HG03066 (cell line): ENCODE data around the gene NEDD4L.
"Not testable (repeated sequence)": the region's sequence is repeated elsewhere in the genome, so short reads cannot be mapped to it uniquely, and the experiment has no call there.

Experiments
- ATAC-seq: cut with Tn5 transposase; IDR thresholded peaks from one replicate; pipeline ENCODE4 v1.9.1; 2021; ENCODE audit warnings: low read depth; ENCODE audit not compliant: unreplicated experiment

NEDD4L gene

DNA sequence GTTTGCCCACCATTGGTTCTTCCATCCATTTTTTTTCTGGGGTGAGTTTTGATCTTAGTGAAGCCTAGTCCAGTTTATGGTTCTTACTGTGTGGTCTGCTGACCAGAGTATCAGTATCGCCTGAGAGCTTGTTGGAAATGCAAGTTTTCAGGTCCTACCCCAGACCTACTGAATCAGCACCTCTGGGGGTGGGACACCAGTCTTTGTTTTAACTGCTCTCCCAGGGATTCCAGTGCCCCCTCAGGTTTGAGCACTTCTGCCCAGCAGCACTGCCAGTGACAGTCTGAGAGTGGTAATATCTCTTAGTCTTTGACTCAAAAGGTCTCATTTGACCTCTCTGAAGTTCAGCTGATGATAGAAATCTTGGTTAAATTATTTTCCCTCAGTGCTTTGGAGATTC is 315.6 kb downstream of the NEDD4L start:
- ATAC-seq: no peak

GRCh38 chr18:58360324-58360723 is 316.3 kb downstream of the NEDD4L start:
- no peak for ATAC-seq

DNA sequence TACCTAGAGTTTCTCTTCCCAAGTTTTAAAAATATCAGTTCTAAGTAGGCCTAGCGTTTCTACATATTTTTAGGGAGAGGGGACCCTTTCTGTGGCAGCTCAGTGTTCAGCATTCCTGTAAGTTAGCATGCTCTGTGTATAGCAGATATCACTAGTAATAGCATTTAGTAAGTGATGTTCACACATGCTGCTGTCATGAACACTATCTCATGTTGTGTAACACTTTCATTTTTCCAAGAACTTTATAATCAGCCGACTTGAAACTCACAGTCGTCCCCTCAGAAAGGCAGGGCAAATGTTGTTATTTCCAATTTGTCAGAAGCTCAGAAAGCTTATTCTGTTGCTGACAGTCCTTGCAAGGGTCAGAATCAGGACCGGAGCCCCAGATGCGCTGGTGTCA is 317.2 kb downstream of the NEDD4L start:
- ATAC-seq: no peak

DNA sequence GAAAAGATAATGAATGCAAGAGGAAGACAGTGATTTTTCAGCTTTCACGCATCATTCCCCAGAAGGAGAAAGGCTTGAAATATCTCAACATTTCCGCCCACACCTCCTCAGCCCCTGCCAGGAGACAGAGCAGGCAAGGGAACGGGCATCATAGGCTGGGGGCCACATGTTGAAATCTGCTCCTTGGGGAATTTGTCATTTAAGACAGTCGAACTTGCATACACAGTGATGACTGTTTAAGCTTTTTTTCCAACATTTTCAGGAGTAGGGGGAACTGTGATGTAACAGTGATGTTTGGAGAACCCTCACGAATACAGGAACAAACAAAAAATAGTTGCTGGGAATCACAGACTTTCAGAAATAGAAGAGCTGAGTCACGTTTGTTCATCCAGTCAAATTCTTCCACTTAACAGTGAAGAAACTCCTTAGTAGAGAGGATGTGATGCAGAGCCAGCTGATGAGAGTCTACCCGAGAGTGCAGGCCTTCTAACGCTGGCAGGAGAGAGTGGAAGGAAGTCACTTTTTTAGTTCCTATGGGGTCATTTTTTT is 318.1 kb downstream of the NEDD4L start:
- no peak for ATAC-seq

DNA sequence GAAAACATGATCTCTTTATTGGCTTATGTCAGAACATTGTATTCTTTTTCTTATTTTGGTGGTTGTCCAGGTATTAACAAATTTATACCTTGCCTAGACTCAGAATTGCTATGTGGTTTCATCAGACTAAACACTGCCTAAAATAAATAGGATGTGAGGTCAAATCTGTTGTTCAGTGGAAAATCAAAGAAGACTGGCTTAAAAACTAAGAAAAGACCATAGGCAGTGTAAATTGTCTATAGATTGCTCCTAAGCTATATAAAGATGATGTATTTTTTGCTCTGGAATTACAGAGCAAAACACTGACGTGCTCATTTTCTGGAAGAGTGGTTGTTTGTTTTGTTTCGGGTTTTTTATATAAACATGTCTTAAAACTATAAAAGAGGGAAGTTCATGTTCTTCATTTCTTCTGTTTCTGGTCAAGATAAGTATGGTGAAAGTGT is 318.8 kb downstream of the NEDD4L start:
- ATAC-seq: no peak

- no peak for ATAC-seq
Measured at GRCh38 chr18:58363767-58364540, 319.9 kb downstream of the NEDD4L start.

GRCh38 chr18:58364876-58365528 is 321.0 kb downstream of the NEDD4L start:
- no peak for ATAC-seq

- no peak for ATAC-seq
Measured at GRCh38 chr18:58367425-58368140, 323.6 kb downstream of the NEDD4L start.

GRCh38 chr18:58369616-58370015 is 325.6 kb downstream of the NEDD4L start:
- no peak for ATAC-seq

- no peak for ATAC-seq
Measured at GRCh38 chr18:58370038-58370580, 326.1 kb downstream of the NEDD4L start.

DNA sequence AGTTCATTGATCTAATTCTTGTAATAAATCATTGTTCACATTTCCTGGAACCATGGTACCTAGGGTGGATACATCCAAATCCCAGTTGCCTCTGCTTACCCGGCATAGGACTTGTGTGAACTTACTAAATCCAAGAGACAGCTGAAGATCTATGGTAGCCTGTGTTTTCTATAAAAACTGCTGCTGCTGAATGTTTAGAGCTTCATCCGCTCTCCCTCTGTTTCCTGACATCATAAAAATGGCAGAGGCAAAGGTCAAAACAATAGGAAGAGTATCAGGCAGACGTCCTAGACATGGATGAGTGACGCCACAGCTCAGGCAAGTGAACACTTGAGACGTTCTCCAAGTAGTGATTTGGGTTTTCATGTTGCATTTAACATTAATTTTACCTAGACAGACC is 326.6 kb downstream of the NEDD4L start:
- ATAC-seq: no peak

- no peak for ATAC-seq
Measured at GRCh38 chr18:58373481-58373880, 329.5 kb downstream of the NEDD4L start.

GRCh38 chr18:58375051-58375450 is 331.0 kb downstream of the NEDD4L start:
- no peak for ATAC-seq

GRCh38 chr18:58378411-58379379 is 334.7 kb downstream of the NEDD4L start:
- ATAC-seq: no peak

- no peak for ATAC-seq
Measured at GRCh38 chr18:58379443-58379842, 335.4 kb downstream of the NEDD4L start.

DNA sequence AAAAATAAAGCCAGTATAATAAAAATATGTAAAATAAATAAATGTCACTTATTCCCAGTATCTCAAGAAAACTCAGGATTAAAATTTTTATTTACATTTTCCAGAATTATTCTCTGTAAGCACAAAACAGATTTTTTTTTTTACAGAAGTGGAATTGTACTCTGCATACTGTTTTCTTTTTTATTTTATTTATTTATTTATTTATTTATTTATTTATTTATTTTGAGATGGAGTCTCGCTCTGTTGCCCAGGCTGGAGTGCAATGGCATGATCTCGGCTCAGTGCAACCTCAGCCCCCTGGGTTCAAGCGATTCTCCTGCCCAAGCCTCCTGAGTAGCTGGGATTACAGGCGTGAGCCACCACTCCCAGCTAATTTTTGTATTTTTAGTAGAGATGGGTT is 336.1 kb downstream of the NEDD4L start:
- ATAC-seq: not testable (repeated sequence)

GRCh38 chr18:58381676-58382411 is 337.8 kb downstream of the NEDD4L start:
- ATAC-seq: no peak

- no peak for ATAC-seq
Measured at GRCh38 chr18:58382446-58382845, 338.4 kb downstream of the NEDD4L start.

GRCh38 chr18:58385472-58385871 is 341.4 kb downstream of the NEDD4L start:
- no peak for ATAC-seq
